Activated CD4-positive, alpha-beta T cell treated with anti-CD3 and anti-CD28 coated beads, Interleukin-2, amount 50 U/mL, for 48 hours (primary cell): Measurements from ENCODE around the gene RNU1-2.
"Not testable (repeated sequence)": the region's sequence is repeated elsewhere in the genome, so short reads cannot be mapped to it uniquely, and the experiment has no call there.

Experiments
- DNase-seq, 2 experiments: peaks; one replicate each; pipeline ENCODE4 v3.0.0-alpha.2; 2020

The RNU1-2 gene

GRCh38 chr1:16888860-16889816 is 6.6 kb upstream of the RNU1-2 start:
- DNase-seq, result peak; percentile 85 to 87

GRCh38 chr1:16890539-16891021 is 5.2 kb upstream of the RNU1-2 start:
- not testable (repeated sequence) for DNase-seq

GRCh38 chr1:16891057-16891456 is 4.7 kb upstream of the RNU1-2 start:
- DNase-seq, result not testable (repeated sequence)

DNA sequence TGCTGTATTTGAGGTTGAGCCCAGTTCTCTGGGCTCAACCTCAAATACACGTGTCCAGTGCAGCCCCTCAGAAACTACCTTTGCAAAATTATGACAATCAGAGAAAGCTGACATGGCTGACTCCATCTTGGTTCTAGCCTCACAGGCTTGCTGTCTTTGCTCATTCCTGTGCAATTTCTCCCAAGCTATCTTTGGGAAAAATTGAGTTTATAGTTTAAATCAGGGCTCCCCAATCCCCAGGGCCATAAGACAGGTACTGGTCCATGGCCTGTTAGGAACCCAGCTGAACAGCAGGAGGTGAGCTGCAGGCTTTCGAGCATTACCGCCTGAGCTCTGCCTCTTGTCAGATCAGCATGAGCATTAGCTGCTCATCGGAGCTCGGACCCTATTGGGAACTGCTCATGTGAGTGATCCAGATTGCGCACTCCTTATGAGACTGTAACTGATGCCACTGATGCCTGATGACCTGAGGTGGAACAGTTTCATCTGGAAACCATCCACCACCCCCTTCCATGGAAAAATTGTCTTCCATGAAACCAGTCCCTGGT is 2.7 kb upstream of the RNU1-2 start:
- DNase-seq, result not testable (repeated sequence)

GRCh38 chr1:16893796-16894195 is 2.0 kb upstream of the RNU1-2 start:
- not testable (repeated sequence) for DNase-seq

DNA sequence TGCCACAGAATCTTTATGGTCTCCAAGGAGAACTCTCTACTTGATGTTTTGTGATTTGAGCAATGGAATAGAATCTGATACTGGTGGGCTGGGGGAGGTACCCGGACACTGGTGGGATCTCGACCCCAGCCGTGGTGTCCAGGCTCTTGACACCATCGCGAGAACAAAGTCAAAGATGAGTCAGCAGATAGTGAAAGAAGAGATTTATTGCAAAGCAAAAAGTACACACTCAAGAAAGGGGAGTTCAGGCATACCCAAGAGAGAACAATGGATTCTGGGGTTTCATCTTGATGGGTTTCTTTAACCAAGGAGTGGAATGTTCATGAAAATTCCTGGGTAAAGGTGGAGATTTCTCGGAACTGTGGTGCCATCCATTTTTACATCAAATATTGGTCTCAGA is 1.4 kb upstream of the RNU1-2 start:
- not testable (repeated sequence) for DNase-seq

DNA sequence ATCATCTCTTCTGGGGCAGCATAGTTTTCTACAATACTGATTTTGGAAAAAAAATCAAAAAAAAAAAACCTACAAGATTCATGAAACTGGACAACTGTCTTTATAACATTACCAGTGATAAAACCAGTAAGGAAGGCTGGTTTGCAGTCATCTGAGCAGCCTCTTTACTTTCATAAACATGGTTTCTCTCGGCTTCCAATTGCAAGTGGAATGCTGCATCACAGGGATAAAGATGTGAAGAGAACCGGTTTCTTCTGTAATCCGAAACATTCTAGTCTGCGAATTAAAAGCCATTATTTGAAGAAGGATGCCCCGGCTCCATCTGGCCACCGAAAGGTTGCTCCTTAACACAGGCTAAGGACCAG is 565 bp upstream of the RNU1-2 start:
- not testable (repeated sequence) for DNase-seq

DNA sequence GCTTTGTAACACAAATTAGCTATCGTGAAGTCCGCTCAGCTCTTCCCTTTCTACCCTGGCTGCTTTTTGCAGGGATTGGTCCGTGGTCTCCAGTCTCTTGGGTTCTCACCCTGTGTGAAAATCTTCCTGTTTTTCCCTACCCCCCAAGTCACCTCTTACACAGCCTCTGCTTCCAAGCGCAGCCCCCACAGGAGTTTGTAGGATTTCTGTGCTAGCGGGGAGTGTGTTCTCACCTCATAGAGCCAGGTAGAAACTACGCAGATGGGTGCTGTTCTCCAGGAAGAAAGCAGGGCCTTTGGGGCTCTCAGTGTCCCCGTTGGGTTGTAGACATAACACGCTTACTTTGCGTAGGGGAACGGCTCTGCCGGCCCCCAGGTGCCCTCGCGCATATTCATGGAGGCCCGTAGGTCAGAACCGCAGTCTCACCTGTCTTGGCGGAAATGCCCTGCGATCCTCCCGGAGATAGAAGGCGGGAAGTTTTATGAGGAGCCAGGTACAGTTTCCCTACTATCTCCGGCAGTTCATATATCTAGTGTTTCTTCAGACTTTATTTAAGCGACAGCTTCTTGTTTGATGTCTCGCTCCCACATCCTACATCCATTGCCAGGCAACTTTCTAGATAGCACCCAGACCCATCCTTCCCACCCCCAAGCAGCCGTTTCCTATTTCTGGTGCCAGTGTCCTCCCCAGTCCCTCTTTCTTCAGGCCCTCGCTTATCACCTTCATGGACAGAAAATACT is 706 bp downstream of the RNU1-2 start:
- peak; percentile 66 to 73 for DNase-seq

DNA sequence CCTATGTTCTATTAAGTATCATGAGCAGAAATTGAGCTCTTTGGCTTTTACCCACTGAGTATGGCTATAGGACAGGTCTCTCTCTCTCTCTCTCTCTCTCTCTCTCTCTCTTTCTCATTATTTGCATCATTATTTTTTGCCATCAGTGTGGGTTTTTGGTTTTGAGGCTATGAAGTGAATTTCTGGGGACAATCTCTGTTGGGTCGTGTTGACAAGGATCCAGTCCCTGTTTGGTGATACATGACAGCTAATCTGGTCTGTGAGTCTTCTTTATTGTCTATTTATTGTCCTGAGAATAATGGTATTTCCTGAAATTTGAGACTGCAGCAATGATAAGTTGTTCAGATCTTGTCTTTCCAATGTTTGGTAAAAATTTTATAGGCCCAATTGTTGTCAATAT is 1.9 kb downstream of the RNU1-2 start:
- not testable (repeated sequence) for DNase-seq

- not testable (repeated sequence) for DNase-seq
Observed at GRCh38 chr1:16898298-16898697, 2.5 kb downstream of the RNU1-2 start.

DNA sequence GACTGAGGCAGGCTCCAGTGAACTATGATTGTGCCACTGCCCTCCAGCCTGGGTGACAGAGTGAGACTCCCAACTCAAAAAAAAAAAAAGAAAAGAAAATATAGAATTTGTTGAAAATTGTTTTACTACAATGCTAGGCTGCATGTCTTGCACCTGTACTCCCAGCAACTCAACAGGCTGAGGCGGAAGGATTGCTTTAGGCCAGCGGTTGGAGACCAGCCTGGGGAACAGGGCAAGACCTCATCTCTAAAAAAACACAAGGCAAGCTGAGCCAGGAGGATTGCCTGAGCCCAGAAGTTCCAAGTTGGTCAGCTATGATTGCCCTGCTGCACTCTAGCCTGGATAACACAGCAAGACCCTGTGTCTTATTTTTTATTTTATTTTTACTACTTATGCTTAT is 3.2 kb downstream of the RNU1-2 start:
- not testable (repeated sequence) for DNase-seq

DNA sequence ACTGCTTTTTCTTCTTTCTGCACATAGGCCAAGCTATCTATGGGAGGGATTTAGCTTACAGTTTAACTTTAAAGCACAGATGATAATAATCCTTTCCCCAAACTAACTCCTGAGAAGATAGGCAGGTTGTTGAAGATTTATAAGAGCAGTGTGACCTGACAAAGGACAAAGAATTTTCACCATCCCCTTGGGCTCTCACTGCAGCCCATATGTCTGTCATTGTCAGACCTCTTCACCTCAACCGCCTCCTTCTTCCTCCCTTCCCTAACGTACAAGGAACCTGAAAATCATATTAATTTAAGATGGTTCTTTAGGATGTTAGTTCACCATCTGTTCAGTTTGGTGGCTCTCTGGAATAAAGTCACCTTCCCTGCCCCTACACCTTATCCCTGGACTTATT is 5.0 kb downstream of the RNU1-2 start:
- no peak for DNase-seq

GRCh38 chr1:16901371-16901770 is 5.6 kb downstream of the RNU1-2 start:
- DNase-seq, result not testable (repeated sequence)

DNA sequence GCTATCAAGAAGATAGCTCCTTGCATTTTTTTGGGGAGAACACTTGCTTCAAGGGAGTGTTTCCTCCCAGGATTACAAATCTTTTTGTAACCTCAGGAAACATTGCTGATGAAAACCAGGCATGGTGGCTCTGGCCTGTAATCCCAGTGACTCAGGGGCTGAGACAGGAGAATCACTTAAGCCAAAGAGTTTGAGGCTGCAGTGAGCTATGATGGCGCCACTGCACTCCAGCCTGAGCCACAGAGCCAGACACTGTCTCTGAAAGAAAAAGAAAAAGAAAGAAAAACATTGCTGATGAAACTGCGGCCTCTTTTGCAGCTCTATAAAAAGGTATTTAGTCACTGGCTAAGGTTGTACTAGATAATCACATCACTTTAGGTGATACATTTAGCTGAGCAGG is 7.3 kb downstream of the RNU1-2 start:
- DNase-seq, result no peak

- no peak for DNase-seq
Observed at GRCh38 chr1:16903458-16903796, 7.6 kb downstream of the RNU1-2 start.

DNA sequence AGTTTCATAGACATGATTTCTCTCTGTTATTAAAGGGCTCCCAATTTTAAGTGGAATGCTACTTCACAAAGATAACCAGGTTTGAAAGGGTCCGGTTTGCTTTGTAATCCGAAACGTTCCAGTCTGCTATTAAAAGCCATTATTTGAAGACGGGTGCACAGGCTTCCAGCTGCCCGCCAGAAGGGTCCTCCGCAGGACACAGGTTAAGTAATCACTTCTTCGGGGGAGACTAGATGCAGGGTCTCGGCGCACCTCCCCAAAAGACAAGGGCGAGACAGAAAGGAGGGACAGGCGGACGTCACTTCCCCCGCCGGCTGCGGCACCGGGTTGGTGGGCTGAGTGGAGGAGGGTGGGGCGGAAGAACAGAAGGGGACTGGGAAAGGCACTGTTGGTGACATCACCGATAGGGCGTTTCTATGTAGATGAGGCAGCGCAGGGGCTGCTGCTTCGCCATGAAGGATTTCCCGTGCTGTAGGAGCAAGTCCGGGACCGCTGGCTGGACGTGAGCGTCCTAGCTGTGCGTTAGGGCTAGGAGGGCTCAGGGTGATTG is 8.9 kb downstream of the RNU1-2 start:
- DNase-seq, result peak; percentile 100

GRCh38 chr1:16905110-16905867 is 9.5 kb downstream of the RNU1-2 start:
- peak; percentile 47 to 56 for DNase-seq

DNA sequence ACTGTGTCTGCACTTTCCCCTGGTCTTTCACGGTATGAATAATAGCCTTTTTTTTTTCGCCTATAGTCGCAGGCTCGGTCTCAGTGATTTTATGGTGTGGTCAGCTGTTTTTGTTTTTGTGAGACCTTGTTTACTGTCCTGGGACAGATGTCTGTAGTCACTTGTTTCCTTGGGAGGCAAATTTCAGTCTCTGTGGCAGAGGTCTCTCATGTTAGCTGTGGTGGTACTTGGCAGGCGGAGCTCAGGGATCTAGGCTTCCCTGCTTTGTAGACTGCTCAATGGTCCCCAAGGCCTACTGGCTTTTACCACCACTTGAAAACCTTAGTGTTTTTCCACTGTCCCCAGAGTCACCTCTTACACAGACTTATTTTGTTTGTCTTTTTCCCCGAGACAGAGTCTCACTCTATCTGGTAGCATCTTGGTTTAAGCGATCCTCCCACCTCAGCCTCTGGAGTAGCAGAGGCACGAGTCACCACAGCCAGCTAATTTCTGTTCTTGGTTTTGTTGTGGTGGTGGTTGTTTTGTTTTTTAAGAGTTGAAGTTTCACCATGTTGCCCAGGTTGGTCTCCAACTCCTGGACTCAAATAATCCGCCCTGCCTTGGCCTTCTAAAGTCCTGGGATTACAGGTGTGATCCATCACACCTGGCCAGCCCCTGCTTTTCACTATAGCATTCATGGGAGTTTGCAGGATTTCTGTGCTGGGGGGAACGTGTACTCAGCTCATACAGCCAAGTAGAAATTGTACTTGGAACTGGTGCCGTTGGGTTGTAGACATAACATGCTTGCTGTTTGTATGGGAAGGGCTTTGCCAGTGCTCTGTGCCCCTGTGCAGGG is 10.3 kb downstream of the RNU1-2 start:
- peak; percentile 32 to 34 for DNase-seq

DNA sequence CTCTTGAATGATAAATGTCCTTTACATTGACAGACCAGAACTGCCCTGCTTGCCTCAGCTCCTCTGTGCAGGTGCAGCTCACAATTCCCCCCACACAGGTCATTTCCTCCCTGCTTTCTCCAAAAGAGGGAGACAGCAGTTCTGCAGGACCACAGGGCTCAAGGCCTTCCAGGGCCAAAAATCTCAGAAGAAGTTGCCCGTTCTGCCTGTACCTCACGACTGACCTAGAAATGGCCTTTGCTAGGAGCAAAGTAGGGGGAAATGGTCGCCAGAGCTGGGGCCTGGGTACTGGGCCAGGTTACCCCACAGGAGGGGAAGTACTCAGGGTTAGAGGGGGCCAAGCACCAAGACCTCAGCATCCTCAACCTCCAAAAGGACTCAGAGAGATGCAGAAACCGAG is 11.1 kb downstream of the RNU1-2 start:
- DNase-seq, result no peak

DNA sequence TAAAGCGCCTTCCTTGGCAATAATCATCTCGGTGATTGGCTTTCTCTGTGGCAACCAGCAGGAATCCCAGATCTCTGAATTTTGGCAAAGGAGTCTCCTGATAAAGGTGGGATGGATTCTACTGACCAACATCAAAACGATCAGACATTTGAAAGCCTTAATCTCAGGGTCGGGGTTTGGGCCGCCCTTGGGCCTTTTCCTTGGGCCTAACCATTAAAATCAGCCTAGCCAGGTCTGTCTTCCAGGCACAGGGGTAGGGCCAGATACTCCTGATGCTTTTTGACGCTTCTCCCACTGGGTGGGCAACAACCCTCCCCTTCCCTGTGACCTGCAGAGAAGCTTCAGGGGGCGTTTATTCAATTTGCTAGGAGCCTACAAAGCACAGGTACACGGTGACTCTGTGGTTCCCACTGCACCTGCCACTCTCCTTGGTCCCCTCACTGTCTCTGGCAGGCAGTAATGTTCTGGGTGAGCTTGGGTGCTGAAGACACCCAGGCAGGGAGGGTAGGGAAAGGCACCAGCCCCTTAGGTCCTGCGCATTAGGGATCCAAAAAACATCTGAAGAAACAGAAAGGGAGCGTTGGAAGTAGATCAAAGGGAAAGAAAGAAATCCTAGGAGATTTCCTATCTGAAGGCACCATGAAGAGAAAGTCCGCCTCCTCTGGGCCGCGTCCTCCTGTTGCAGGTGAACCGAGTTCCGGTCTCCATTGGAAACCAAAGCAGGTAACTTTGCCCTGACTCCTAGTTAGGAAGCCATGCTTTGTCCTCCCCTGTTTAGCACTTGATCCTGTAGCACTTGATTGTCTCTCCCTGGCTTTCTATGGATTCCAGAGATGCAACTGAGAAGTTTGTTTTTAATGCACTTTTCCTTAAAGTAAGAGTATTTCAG is 12.3 kb downstream of the RNU1-2 start:
- DNase-seq, result no peak
